SU-DHL-6 (cell line): ENCODE data around the gene CHST10.
"Not testable (repeated sequence)": the region's sequence is repeated elsewhere in the genome, so short reads cannot be mapped to it uniquely, and the experiment has no call there.

Experiments
- H2AFZ ChIP-seq: fragments of 200-600 bp; sonication (generic); 2 replicates; pipeline ENCODE4 v1.6.1; 2014; ENCODE audit warnings: low read depth, mild to moderate bottlenecking, moderate library complexity, mixed read lengths, antibody characterized with exemption, low read length; ENCODE audit not compliant: severe bottlenecking
- H3F3A ChIP-seq: fragments of 200-600 bp; shearing (Covaris generic); 2 replicates; pipeline ENCODE4 v1.6.0; 2016; ENCODE audit warnings: antibody characterized with exemption, mild to moderate bottlenecking; ENCODE audit not compliant: insufficient read depth
- H3K27ac ChIP-seq: fragments of 200-600 bp; sonication (generic); 2 replicates; pipeline ENCODE4 v1.5.1; 2016; ENCODE audit warnings: low read depth, mild to moderate bottlenecking, low read length, moderate library complexity, mixed read lengths
- H3K27me3 ChIP-seq: fragments of 200-600 bp; sonication (generic), shearing (Covaris generic); 2 replicates; pipeline ENCODE4 v1.6.0; 2014; ENCODE audit warnings: mild to moderate bottlenecking, low read length
- H3K36me3 ChIP-seq: fragments of 200-600 bp; sonication (generic); 2 replicates; pipeline ENCODE4 v1.6.1; 2014; ENCODE audit warnings: mild to moderate bottlenecking, low read length, mixed read lengths
- H3K4me2 ChIP-seq: fragments of 300-600, 200-600 bp; shearing (Covaris generic), sonication (generic); 2 replicates; pipeline ENCODE4 v1.6.0; 2014; ENCODE audit warnings: low read length, low read depth, mild to moderate bottlenecking; ENCODE audit not compliant: poor library complexity, severe bottlenecking
- H3K4me3 ChIP-seq: fragments of 200-600 bp; sonication (generic); 2 replicates; pipeline ENCODE4 v1.5.1; 2014; ENCODE audit warnings: antibody characterized with exemption, low read length, mild to moderate bottlenecking, mixed read lengths; ENCODE audit not compliant: insufficient read depth, poor library complexity, severe bottlenecking
- H3K79me2 ChIP-seq: fragments of 200-600 bp; sonication (generic); 2 replicates; pipeline ENCODE4 v1.6.1; 2014; ENCODE audit warnings: mild to moderate bottlenecking, low read length, moderate library complexity; ENCODE audit not compliant: insufficient read depth
- H3K9ac ChIP-seq: fragments of 200-600 bp; sonication (generic); 2 replicates; pipeline ENCODE4 v1.7.0; 2014; ENCODE audit warnings: mild to moderate bottlenecking, low read length
- H3K9me2 ChIP-seq: fragments of 200-600 bp; sonication (generic); replicated peaks from 2 replicates; pipeline ENCODE4 v1.6.1; 2014; ENCODE audit warnings: low read length; ENCODE audit not compliant: insufficient read depth
- H3K9me3 ChIP-seq: fragments of 200-600 bp; sonication (generic); 2 replicates; pipeline ENCODE4 v1.6.1; 2014; ENCODE audit warnings: low read length, mixed read lengths; ENCODE audit not compliant: insufficient read depth
- H4K20me1 ChIP-seq: fragments of 200-600 bp; sonication (generic); 2 replicates; pipeline ENCODE4 v1.6.1; 2014; ENCODE audit warnings: low read depth, mild to moderate bottlenecking, antibody characterized with exemption, low read length, moderate library complexity, mixed read lengths
- EZH2phosphoT487 ChIP-seq: fragments of 200-600 bp; sonication (generic), shearing (Covaris generic); conservative IDR thresholded peaks from 2 replicates; pipeline ENCODE4 v1.6.1; 2018; ENCODE audit warnings: mild to moderate bottlenecking, antibody characterized with exemption, low read length, moderate library complexity, mixed read lengths
- TF ChIP-seq, protein P1 (sequence below): fragments of 200-600 bp; sonication (generic); IDR thresholded peaks from one replicate; pipeline ENCODE4 v1.5.1; 2017; ENCODE audit warnings: antibody characterized with exemption, mild to moderate bottlenecking, low read length, moderate library complexity; ENCODE audit not compliant: insufficient read depth, poor library complexity, severe bottlenecking

CHST10 gene, protein sequence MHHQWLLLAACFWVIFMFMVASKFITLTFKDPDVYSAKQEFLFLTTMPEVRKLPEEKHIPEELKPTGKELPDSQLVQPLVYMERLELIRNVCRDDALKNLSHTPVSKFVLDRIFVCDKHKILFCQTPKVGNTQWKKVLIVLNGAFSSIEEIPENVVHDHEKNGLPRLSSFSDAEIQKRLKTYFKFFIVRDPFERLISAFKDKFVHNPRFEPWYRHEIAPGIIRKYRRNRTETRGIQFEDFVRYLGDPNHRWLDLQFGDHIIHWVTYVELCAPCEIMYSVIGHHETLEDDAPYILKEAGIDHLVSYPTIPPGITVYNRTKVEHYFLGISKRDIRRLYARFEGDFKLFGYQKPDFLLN

DNA sequence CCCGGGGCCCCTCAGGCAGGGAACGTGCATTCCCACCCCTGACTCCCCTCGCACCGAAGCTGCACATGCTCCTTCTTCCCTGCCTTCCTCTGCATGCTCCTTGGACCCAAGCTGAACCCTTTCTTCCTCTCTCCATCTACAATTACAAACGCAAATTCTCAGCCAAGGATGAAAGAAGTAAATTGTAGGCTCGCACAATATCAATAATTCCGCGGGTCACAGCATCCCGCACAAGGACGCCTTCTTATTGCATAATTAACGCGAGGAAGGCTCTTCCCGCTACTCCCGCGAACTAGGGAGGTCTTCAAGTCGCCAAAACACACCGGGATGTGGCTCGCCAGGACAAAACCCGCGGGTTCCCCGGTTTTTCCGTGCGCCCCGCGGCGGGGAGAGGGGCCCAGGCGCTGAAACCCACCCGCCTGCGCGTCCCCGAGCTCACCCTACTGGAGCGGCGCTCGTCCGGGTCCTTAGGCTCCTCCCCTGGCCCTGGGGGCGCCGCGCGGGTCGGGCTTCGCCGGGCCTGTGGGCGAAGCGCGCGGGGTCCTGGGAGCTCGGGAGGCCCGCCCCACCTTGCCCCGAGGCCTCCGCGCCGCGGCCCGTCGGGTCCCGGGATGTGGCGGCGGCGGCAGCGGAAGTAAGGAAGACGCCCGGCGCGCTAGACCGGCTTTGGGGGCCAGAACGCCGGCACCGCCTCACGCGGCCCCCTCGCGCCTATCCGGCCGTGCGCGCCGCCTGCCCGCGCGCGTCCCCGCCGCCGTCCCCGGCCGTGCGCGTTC is at the start of gene CHST10:
TSS of gene CHST10 (minus strand) at position 734 of the 776 bp plus-strand sequence. CDS start 10,993 bp downstream, outside the sequence.
- peak within 1 kb of the TSS; percentile 28 for H3K27ac ChIP-seq
- TF ChIP-seq EZH2phosphoT487: no peak
- TF ChIP-seq, protein P1, sequence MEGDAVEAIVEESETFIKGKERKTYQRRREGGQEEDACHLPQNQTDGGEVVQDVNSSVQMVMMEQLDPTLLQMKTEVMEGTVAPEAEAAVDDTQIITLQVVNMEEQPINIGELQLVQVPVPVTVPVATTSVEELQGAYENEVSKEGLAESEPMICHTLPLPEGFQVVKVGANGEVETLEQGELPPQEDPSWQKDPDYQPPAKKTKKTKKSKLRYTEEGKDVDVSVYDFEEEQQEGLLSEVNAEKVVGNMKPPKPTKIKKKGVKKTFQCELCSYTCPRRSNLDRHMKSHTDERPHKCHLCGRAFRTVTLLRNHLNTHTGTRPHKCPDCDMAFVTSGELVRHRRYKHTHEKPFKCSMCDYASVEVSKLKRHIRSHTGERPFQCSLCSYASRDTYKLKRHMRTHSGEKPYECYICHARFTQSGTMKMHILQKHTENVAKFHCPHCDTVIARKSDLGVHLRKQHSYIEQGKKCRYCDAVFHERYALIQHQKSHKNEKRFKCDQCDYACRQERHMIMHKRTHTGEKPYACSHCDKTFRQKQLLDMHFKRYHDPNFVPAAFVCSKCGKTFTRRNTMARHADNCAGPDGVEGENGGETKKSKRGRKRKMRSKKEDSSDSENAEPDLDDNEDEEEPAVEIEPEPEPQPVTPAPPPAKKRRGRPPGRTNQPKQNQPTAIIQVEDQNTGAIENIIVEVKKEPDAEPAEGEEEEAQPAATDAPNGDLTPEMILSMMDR: no peak
- H3K9ac ChIP-seq: peak within 1 kb of the TSS; percentile 78
- H3K4me2 ChIP-seq: peak within 1 kb of the TSS; percentile 90
- H3K9me2 ChIP-seq: no peaks in the 10 kb centered on the region
- no peaks in the 10 kb centered on the region for H4K20me1 ChIP-seq
- no peaks in the 10 kb centered on the region for H3K9me3 ChIP-seq
- H3K79me2 ChIP-seq: peaks cover 23% of the 10 kb centered on the region
- peaks cover 7% of the 10 kb centered on the region for H3F3A ChIP-seq
- peak within 1 kb of the TSS; percentile 99 for H2AFZ ChIP-seq
- H3K4me3 ChIP-seq: peak within 1 kb of the TSS; percentile 82
- no peaks in the 10 kb centered on the region for H3K36me3 ChIP-seq
- H3K27me3 ChIP-seq: no peaks in the 10 kb centered on the region

DNA sequence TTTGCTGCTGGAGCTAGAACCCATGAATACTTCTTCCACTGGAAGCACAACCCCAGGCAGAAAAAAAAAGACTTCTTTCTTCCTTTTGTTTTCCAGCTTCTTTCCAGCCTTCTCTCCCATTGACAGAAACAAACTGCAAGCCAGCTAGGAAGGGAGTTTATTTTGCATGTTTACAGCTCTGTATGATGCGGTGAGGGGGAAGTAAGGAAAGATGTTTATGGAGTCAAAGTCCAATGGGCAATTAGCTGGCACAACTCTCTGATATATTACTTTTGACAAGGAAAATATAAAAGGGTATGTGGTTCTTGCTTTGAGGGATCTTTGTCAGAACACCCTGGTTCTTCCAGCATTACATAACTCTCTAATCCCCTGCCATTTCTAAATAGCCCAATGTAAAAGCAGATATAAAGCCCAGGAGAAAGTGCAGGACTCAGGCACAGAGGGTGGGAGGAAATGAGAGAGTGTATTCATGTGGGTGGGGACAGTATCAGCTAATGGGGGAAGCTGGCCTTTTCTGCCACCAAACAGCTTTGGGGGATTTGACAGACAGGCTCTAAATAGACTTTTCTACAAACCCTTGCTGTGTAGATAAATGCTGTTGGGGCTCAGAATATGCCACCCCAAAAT is 43.5 kb upstream of the CHST10 start:
- Histone ChIP-seq H3K9me3 (peaks cover 8% of the 10 kb centered on the region; the same call in 1 of the 2 replicates), H3K4me3 (no peak overlapping the region), H3K27ac (no peak overlapping the region), H4K20me1 (no peaks in the 10 kb centered on the region), H3K9me2 (no peaks in the 10 kb centered on the region), H3F3A (no peaks in the 10 kb centered on the region), H3K4me2 (no peak overlapping the region), H3K27me3 (peaks cover 3% of the 10 kb centered on the region; the same call in 1 of the 2 replicates), H2AFZ (no peak overlapping the region), H3K9ac (no peak overlapping the region), H3K36me3 (no peaks in the 10 kb centered on the region), H3K79me2 (no peaks in the 10 kb centered on the region)
- TF ChIP-seq EZH2phosphoT487: no peak
- TF ChIP-seq, protein P1: no peak

DNA sequence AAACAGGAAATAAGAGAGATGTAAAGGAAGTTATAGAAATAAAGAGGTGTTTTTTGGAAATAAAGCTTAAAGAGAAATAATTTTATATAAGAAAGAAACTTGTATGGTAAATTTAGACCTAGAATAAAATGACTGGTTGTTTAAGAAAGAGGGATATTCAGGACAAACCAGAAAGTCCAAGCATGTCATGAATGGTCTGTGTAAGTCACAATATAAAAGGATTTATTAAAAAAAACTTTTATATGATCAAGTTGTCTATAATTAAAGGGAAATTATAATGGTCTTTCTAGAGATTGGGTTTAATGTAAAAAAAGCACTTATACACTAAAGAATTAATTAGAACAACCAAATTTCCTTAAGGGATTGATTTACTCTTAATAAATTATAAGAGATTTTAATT is 38.9 kb upstream of the CHST10 start:
- H3F3A ChIP-seq, H3K79me2 ChIP-seq, H3K9ac ChIP-seq, H4K20me1 ChIP-seq, H3K27ac ChIP-seq, H3K9me2 ChIP-seq, H3K4me3 ChIP-seq, H2AFZ ChIP-seq, H3K27me3 ChIP-seq, H3K36me3 ChIP-seq, H3K4me2 ChIP-seq: not testable (repeated sequence)
- peaks cover 12% of the 10 kb centered on the region; the same call in 1 of the 2 replicates for H3K9me3 ChIP-seq
